SK-N-SH treated with all-trans-retinoic acid at 6 μM for 48 hours (cell line): ENCODE measurements around the gene KDELR3.

Experiments used
- ARNTL ChIP-seq: fragments of 450-650 bp; formaldehyde crosslinking; IDR thresholded peaks from 2 replicates; pipeline ENCODE4 v1.5.0; 2020; ENCODE audit warnings: low read depth, mild to moderate bottlenecking, moderate library complexity, borderline replicate concordance
- CREB5 ChIP-seq: fragments of 250-450 bp; sonication (Bioruptor Pico); IDR thresholded peaks from 2 replicates; pipeline ENCODE4 v1.5.1; 2020; ENCODE audit warnings: low read depth, mild to moderate bottlenecking, moderate library complexity
- OSR1 ChIP-seq: fragments of 250-450 bp; sonication (Bioruptor Pico); IDR thresholded peaks from 2 replicates; pipeline ENCODE4 v1.8.0; 2022; ENCODE audit warnings: moderate library complexity, mild to moderate bottlenecking, inconsistent platforms
- PATZ1 ChIP-seq: fragments of 250-450 bp; sonication (Bioruptor Pico); IDR thresholded peaks from 2 replicates; pipeline ENCODE4 v1.8.0; 2020; ENCODE audit warnings: mild to moderate bottlenecking, moderate library complexity, borderline replicate concordance
- RARB ChIP-seq: fragments of 250-450 bp; sonication (Bioruptor Pico); IDR thresholded peaks from 2 replicates; pipeline ENCODE4 v1.8.0; 2021; ENCODE audit warnings: mild to moderate bottlenecking, moderate library complexity
- ZNF565 ChIP-seq: fragments of 450-650 bp; formaldehyde crosslinking; conservative IDR thresholded peaks from 2 replicates; pipeline ENCODE4 v1.5.0; 2020; ENCODE audit warnings: low read depth, mild to moderate bottlenecking, moderate library complexity
- ZNF70 ChIP-seq: fragments of 450-650 bp; formaldehyde crosslinking; IDR thresholded peaks from 2 replicates; pipeline ENCODE4 v1.5.0; 2020; ENCODE audit warnings: mild to moderate bottlenecking, moderate library complexity

- TF ChIP-seq OSR1 (CRISPR knock-in tag): no peak
- TF ChIP-seq ARNTL (CRISPR knock-in tag): no peak
- no peak for TF ChIP-seq ZNF70
- no peak for TF ChIP-seq CREB5 (CRISPR knock-in tag)
- TF ChIP-seq PATZ1 (CRISPR knock-in tag): no peak
- no peak for TF ChIP-seq ZNF565
- no peak for TF ChIP-seq RARB
Observed at GRCh38 chr22:38490915-38491314, 23.0 kb downstream of the KDELR3 start.
